ENCODE measurements around the gene RAET1G. TPM values are rescaled to one million over a fixed set of nuclear protein-coding genes. Genes with fewer than 3 reads are reported as not detected.

RAET1G gene
- total and polyA plus RNA-seq, 2 of the 13 experiments (the other 11 are each of a cell fraction or from before 2014, with no cell fraction given): not detected

- Histone ChIP-seq H3K36me3 (replicated peaks in 1 of 2; ENCODE audit: control insufficient read depth in 1 of 2, insufficient read depth in 2 of 2, low read length in 2 of 2) (no peaks in the 10 kb centered on the region), H2AFZ (ENCODE audit: low read length) (no peak overlapping the region), H3K79me2 (ENCODE audit: insufficient read depth, low read length) (no peaks in the 10 kb centered on the region), H3K9ac (ENCODE audit: insufficient read depth, low read depth, low read length) (no peak overlapping the region), H4K20me1 (ENCODE audit: insufficient read depth, low read length) (no peaks in the 10 kb centered on the region; the same call in 1 of the 2 replicates), H3K9me3 (ENCODE audit: low read length) (no peaks in the 10 kb centered on the region), H3K4me3 (replicated peaks in 1 of 3; ENCODE audit: insufficient read depth in 1 of 3, low read depth in 2 of 3, low read length in 3 of 3) (no peak overlapping the region), H3K27ac (ENCODE audit: extremely low read length, insufficient read depth, low read length) (no peak overlapping the region), H3K27me3 (ENCODE audit: control insufficient read depth in 1 of 2, insufficient read depth in 2 of 2, low read length in 2 of 2) (peaks cover 19 to 64% of the 10 kb centered on the region in 2 experiments), H3K4me1 (ENCODE audit: insufficient read depth, low read length) (peaks cover 12% of the 10 kb centered on the region), H3K4me2 (ENCODE audit: low read depth, low read length) (no peak overlapping the region)
- DNase-seq (ENCODE audit: low spot score) (no peak), ATAC-seq (no peak), FAIRE-seq (no peak)
- TF ChIP-seq JUNB (CRISPR knock-in tag; IDR thresholded peaks at IDR 0.05; ENCODE audit: borderline replicate concordance) (no peak), POLR2A (IDR thresholded peaks at IDR 0.05; ENCODE audit: insufficient read depth in 1 of 2, low read depth in 2 of 2, low read length in 2 of 2) (no peak), NFE2 (CRISPR knock-in tag; IDR thresholded peaks at IDR 0.05) (no peak), ZNF503 (CRISPR knock-in tag; IDR thresholded peaks at IDR 0.05) (no peak), THAP9 (CRISPR knock-in tag; IDR thresholded peaks at IDR 0.05; ENCODE audit: borderline replicate concordance) (no peak), NBN (conservative IDR thresholded peaks at IDR 0.05) (no peak)
- intact Hi-C loops (cut with micrococcal nuclease; ENCODE audit: unreplicated experiment): no loop called here
- no TSS peak for BruUV-seq (replicated peaks)
- CTCF ChIA-PET (ENCODE audit: low intra/inter-chr PET ratio, low total read pairs): no interaction called here
- in situ Hi-C loops (cut with HindIII; ENCODE audit: extremely low pct_ligation_motif_present, low pct_unique_long_range_greater_than_20kb): no loop called here
- POLR2A ChIA-PET: no interaction called here
- WGBS (ENCODE audit: low lambda C conversion rate): 29% methylated on average over 6 of the region's 6 CpGs
Measured at GRCh38 chr6:149940672-149940982, 17.7 kb upstream of the RAET1G start.
